Measurements from ENCODE around the gene ZSCAN4.

Gene ZSCAN4, protein sequence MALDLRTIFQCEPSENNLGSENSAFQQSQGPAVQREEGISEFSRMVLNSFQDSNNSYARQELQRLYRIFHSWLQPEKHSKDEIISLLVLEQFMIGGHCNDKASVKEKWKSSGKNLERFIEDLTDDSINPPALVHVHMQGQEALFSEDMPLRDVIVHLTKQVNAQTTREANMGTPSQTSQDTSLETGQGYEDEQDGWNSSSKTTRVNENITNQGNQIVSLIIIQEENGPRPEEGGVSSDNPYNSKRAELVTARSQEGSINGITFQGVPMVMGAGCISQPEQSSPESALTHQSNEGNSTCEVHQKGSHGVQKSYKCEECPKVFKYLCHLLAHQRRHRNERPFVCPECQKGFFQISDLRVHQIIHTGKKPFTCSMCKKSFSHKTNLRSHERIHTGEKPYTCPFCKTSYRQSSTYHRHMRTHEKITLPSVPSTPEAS

DNA sequence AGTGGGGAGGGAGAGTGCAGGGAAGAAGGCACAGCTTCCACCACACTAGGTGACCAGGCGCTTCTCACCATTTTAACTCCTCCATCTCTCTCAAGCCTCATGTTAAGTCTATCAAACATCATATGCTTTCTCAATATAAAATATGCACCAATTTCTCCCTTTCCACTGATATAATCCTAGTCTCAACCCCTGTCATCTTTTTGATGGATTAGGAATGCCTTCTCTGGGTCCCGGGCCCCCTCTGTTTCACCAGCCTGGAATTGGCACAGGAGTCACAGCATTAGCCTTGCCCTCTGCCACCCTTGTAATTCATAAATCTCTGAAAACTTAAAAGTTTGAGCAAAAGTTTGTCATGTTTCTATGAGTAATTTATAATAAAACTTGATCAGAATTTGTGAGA is at the start of gene ZSCAN4:
Gene ZSCAN4 (plus strand): TSS at position 301 of the 400 bp plus-strand sequence. CDS start 7,211 bp downstream, outside the sequence.
- no peak for DNase-seq (ENCODE audit: low spot score)

DNA sequence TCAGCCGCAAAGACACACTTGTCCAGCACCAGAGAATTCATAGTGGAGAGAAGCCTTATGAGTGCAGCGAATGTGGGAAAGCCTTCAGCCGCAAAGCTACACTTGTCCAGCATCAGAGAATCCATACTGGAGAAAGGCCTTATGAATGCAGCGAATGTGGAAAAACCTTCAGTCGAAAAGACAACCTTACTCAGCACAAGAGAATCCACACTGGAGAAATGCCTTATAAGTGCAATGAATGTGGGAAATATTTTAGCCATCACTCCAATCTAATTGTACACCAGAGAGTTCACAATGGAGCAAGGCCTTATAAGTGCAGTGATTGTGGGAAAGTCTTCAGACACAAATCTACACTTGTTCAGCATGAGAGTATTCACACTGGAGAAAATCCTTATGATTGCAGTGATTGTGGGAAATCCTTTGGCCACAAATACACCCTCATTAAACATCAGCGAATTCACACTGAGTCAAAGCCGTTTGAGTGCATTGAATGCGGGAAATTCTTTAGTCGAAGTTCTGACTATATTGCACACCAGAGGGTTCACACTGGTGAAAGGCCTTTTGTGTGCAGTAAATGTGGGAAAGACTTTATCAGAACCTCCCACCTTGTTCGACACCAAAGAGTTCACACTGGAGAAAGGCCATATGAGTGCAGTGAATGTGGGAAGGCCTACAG is 47.9 kb upstream of the ZSCAN4 start:
- no peak for DNase-seq (ENCODE audit: low spot score)

DNA sequence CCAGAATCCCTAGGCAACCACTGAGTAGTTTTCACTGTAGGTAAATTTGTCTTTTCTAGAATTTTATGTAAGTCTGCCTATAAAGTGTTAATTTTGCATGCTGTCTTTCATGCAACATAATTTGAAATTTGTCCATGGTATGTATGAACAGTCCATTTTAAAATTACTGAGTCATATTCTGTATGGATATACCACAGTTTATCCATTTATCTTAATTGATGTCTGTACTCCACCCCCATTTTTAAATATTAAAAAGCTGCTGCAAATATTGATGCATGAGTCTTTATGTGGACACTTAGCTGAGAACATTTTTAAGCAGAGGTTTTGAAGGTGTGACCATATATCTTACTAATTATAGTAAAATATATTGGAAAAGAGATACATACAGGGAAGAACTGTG is 45.6 kb upstream of the ZSCAN4 start:
- DNase-seq (ENCODE audit: low spot score), result no peak

DNA sequence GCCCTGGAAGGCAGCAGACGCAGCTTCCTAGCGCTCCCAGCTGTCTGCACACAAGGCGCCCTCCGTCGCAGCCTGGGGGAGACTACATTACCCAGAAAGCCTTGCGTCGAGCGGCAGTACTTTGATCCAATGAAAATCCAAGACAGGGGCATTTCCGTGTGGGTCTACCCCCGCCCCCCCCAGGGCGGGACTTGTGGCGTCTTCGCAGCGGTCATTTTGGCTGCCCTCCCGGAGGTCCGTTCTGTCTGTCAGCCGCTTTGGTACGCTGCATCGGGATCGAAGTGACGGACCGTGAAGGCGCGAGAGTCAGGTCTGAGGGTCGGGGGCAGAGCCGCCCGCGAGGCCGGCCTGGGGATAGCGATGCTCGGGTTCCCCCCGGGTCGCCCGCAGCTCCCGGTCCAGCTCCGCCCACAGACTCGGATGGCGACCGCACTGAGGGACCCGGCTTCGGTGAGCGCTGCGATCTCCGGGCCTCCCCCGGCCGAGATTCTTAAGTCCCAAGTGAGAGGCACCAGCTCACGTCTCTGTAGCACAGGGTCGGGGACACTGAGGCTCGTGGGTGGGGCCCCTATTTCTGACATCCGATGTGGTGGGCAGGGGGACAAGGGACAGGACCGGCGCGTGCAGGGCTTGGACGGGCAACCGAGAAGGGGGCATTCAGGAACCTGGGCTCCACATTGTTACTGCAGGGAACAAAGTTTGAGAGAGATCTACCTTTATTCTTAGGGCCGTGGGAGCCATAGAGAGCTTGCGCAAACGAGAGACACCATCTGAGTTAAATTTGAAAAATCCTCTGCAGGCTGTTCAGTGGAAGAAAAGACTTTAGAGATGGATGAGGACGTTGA is 35.5 kb upstream of the ZSCAN4 start, which contains the start of gene ZNF211:
Gene ZNF211 (plus strand): TSS at position 182 of the 845 bp plus-strand sequence. CDS start 179 bp downstream, at position 361.
- peak; percentile 89 for DNase-seq (ENCODE audit: low spot score)

DNA sequence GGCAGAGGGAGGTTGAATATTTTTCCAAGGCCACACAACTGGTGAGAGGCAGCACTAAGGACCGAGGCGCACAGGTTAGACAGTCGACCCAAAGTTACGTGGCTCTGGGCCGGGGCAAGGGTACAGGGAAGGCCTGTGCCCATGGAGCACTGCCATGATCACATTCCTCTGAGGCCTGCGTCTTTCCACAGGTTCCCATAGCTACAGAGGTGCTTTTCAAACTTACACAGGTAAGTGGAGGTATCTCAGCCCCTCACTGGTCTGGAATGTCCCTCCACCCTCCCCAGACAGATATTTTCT is 35.0 kb upstream of the ZSCAN4 start:
- no peak for DNase-seq (ENCODE audit: low spot score)

DNA sequence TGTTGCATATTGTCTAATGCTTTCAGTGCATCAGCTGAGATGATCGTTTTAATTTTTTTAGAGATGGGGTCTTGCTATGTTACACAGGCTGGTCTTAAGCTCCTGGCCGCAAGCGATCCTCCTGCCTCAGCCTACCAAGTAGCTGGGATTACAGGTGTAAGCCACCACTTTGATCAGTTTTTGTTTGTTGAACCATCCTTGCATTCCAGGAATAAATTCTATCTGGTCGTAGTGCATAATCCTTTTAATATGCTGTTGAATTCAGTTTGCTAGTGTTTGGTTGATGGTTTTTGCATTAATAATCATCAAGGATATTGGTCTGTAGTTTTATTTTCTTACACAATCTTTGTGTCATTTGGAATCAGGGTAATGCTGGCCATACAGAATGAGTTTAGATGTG is 31.4 kb upstream of the ZSCAN4 start:
- DNase-seq (ENCODE audit: low spot score), result no peak

DNA sequence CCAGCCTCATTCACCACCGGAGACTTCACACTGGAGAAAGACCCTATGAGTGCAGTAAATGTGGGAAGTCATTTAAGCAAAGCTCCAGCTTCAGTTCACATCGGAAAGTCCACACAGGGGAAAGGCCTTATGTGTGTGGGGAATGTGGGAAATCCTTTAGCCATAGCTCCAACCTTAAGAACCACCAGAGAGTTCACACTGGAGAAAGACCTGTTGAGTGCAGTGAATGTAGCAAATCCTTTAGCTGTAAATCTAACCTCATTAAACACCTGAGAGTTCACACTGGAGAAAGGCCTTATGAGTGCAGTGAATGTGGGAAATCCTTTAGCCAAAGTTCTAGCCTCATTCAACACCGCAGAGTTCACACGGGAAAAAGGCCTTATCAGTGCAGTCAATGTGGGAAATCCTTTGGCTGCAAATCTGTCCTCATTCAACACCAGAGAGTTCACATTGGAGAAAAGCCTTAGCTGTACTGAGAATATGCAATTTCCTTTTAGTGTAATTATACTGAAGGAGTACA is 27.0 kb upstream of the ZSCAN4 start:
- DNase-seq (ENCODE audit: low spot score), result no peak

DNA sequence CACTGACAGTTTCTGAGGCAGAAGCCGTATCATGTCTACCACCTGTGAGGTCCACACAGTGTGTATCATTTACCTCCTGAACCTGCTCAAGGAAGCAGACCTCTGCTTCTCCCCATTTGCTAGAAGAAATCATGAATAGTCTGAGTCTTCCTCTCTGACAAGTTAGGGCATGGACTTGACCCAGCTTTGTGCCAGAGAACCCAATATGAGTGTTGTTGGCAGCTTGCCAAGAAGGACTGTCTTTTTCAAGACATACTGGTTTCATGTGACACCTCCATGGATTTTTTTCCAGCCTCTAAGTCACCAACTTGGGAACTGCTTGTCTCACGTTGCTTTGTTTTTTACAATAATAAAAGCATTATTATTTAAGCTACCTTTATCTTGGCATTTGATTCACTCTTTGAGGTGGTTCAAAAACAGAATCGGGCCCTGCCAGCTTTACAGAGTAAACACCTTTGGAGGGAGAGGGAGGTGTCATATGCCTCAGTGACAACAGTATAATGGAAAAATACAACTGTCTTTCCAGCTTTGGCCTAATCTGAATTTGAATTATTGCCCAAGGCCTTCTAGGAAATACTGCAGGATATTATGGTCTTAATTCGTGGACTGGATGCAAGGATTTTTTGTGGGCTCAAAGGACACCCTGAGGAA is 26.2 kb upstream of the ZSCAN4 start:
- DNase-seq (ENCODE audit: low spot score), result no peak

DNA sequence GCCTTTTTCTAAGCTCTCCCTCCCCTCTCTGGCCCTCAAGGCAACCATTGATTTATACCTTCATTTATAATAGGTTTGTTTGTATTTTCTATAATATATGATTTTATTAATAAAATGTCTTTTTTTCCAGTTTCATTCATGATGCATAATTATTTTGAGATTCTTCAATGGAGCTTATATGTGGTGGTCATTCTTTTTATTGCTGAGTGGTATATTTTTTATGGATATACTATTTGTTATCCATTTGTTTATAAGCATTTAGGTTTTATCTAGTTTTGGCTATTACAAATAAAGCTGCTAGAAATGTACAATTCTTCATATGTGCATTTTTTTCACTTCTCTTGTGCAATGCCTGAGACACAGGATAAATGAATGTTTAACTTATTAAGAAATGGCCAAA is 25.0 kb upstream of the ZSCAN4 start:
- DNase-seq (ENCODE audit: low spot score), result no peak

DNA sequence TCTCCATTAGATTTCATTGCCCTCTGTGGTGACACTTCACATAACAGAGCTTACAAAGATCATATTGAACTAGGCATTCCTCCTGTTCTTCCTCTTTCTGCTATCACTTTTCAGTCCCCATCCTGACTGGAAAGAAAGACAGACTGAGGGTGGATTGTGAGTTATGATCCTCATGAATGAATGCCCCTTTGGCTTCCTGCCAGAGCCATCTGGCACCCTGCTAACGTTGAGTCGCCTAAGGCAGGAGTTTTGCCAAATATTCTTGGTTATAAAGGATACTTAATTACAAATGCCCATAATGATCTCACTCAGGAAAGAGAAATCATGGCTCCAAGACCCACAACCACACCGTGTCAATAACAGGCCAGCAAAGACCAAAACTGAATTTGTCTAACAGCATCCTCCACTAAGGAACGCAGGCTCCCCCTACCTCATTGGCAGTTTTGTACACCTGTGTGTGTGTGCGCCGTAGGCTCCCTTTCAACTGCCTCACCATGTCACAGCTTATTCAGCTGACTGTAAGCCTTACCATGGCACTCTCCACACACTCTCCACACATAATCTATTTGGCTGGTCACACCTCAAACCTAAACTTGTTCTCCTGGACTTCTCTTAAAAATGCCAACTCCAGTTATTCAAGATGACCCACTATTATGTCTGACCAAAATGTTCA is 20.3 kb upstream of the ZSCAN4 start:
- no peak for DNase-seq (ENCODE audit: low spot score)

DNA sequence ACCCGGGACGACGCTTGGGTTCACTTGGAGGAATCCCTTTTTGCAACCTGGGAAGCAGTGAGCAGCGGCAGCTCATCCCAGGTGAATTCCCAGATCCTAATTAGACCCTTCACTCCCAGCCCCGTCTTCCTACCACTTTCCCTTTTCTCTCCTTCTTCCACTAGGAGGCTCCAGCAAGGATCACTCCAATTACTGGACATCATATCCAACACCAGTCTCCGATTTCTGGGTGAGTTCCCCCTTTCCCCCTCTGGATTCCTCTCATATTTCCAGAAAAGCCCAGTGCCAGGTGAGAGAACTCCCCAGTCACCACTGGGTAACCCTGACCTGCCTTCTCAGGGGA is 17.1 kb upstream of the ZSCAN4 start:
- no peak for DNase-seq (ENCODE audit: low spot score)

DNA sequence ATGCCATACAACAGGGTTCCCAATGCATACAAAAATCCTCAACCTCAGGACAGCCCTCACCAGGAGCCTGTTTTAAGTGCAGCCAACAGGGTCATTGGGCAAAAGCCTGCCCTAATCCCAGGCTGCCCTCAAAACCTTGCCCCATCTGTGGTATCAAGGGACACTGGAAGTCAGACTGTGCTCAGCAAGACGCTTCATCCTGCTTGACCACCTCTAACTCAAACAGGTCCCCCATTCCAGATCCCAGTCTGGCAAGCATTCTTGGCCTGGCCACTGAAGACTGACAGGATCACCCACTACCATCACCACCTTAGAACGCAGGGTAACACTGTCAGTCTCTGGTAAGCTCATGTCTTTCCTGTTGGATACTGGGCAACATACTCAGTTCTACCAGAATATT is 15.0 kb upstream of the ZSCAN4 start:
- DNase-seq (ENCODE audit: low spot score), result no peak

DNA sequence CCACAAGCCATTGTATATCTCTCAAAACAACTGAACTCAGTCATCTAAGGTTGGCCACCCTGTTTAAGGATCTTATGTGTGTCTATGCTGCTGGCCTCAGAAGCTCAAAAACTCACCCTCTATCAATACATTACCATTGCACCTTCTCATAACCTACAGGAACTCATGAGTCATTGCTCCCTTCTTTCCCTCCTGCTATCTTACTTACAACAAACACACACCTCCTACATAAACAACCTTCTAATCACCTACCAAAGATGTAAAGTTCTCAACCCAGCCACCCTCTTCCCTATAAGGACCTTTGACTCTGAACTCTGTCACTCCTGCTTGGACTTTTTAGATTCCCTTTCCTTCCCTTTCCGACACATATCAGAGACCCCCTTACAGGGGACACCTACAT is 13.3 kb upstream of the ZSCAN4 start:
- no peak for DNase-seq (ENCODE audit: low spot score)

DNA sequence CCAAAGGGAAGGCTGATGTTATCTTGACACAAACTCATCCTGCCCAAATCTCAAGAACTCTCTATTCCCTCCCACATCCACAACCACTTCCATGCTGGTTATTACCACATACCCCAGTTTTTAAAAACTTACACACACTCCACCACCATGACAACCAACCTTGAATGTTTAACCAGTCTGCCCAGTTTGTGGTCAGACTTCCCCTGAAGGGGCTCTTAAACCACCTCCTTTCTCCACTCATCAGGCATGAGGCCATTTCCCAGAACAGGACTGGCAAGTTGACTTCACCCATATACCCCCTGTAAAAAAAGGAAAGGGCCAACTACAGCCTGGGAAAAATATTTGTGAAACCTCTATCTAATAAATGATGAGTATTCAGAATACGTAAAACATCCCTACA is 12.4 kb upstream of the ZSCAN4 start:
- no peak for DNase-seq (ENCODE audit: low spot score)

DNA sequence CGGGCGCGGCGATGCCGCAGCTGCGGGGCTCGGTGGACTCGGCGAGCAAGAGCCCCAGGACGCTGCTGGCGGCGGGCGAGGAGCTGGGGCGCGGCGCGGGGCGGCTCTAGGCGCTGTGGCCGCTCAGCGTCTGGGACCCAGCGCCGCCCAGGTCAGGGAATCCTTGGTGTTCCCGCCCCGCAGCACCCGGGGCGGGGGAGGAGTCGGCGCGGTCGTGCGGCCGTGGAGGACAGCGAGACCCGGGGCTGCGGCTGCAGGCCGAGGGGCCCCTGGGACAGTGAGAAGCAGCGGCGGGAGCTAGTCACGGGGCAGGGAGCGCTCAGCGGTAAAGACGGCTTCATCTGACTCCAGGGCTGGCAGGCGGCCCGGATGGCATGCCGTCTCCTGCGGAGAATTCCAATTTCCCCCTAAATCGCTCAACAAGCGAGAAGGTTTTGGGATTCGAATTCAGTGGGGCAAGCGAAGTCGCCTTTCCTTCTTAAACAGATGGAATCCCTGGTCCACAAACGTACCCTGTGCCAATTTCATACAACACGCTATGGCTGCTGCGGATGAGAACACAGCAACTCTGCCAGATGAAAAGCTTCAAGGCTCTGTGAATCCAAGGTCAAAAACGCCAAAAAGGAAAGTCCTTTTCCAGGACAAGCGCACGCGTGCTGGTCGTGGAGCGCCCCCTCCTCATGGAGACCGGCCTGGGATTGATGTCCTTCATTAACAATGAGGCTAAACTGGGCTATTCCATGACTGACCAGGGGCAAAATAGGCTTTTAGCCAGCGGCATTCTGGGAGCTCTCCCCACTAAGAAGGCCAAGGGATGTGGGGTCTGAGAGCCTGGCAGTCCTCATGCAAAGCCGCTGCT is 4.2 kb upstream of the ZSCAN4 start:
- no peak for DNase-seq (ENCODE audit: low spot score)

DNA sequence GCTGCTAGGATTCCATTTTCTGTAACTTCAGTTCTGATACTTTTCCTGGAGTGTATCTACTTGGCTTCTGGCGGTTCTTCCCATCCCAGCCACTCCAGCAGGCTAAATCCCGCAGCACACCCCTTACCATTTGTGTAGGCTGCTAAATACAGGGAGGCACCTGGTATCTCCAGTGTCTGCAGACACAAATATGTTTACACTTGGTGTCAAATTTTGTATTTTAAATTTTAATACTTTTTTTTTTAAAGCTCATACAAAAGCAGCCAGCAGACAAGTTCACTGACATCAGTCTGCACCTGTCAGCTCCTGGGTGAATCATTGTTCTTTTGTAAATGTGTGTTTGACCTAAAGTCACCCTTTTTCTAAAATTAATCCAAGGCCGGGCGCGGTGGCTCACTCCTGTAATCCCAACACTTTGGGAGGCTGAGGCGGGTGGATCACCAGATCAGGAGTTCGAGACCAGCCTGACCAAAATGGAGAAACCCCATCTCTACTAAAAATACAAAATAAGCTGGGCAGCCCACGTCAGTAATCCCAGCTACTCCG is 3.4 kb upstream of the ZSCAN4 start:
- DNase-seq (ENCODE audit: low spot score), result no peak

DNA sequence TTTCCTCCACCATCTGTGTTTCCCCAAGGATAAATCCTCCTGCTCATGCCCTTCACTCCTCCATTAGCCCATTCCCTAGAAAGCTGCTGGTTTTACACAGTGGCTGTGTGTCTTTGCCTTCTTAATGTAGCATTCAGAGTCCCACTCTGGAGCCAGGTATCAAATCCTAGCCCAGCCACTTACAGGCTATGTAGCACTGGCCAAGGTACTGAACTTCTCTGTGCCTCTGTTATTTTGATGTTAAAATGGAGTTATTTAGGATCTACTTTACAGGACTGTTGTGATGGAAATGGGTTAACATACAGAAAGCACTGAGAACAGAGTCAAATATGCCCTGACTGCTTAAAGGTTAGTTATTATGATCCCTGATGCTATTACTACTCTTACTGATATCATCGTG is 1.5 kb upstream of the ZSCAN4 start:
- DNase-seq (ENCODE audit: low spot score), result no peak

DNA sequence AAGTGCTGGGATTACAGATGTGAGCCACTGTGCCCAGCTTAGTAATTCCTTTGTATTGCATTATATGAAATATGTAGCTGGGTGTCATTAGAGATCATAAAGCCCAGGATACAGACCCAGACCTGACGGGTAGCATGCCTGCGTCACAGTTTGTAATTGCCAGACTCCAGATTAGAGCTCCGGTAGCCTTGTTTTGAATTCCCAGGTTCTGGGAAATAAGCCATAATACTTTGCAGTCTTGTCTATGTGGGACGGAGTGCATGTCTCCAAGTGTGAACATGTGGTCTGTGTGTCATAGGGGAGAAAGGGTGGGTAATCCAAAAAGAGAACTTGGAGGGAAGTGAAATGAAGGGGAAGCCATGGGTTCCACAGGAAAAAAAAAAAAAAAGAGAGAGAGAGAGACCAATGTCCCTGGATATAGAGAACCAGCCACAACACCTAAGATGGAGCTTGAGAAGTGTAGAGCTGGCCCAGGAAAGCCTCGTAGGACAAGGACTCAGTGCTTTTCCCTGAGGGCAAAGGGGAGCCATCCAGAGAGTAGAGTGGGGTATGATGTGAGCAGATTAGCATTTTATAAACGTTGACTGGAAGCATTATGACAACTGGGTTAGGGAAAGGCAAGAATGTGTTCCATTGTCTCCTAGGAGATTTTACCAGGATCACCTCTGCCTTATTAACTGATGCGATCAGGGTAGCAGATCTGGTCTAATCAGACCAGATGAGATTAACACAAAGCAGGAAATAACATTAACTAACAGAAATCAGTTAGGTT is 2.6 kb downstream of the ZSCAN4 start:
- DNase-seq (ENCODE audit: low spot score), result no peak

DNA sequence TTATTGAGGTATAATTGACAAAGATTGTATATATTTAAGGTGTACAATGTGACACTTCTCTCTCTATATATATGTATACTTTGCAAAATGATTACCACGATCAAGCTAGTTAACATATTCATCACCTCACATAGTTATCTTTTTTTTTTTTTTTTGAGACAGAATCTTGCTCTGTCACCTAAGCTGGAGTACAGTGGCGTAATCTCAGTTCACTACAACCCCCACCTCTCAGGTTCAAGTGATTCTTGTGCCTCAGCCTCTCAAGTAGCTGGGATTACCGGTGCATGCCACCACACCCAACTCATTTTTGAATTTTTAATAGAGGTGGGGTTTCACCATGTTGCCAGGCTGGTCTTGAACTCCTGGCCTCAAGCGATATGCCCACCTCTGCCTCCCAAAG is 3.7 kb downstream of the ZSCAN4 start:
- DNase-seq (ENCODE audit: low spot score), result no peak

DNA sequence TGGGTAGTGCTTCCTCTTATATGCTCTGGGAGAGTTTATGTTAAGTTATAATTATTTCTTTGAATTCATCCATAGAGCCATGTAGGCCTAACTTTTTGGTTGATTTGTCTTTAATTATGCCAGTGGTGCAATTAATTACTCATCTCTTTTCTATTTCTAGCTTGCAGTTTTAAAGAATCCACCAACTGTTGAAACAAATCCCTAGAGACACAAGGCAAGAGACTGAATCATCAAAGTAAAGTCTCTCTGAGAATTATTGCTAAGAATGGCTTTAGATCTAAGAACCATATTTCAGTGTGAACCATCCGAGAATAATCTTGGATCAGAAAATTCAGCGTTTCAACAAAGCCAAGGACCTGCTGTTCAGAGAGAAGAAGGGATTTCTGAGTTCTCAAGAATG is 7.1 kb downstream of the ZSCAN4 start:
- DNase-seq (ENCODE audit: low spot score), result no peak

Measured in hematopoietic multipotent progenitor cell treated with erythropoietin and hydrocortisone succinate and interleukin-3 and kit ligand, for 15 days (in vitro differentiated cells).